Ovary (tissue), 3 donors: ENCODE results near the gene SUN1.

Experiments used
- CTCF ChIP-seq, 3 donors: fragments of 450-650 bp in 2 of 3; fragments of 200-600 bp in 1 of 3; IDR thresholded peaks; one replicate each; pipeline versions ENCODE4 v1.5.1 to v1.8.0; 2016 to 2022; ENCODE audit warnings: antibody characterized with exemption in 3 of 3, mild to moderate bottlenecking in 1 of 3
- EP300 ChIP-seq: sonication (generic); formaldehyde crosslinking; IDR thresholded peaks from one replicate; pipeline ENCODE4 v1.6.1; 2017; ENCODE audit warnings: antibody characterized with exemption
- POLR2A ChIP-seq: fragments of 450-650 bp; IDR thresholded peaks from one replicate; pipeline ENCODE4 v1.6.1; 2017; ENCODE audit warnings: antibody characterized with exemption, mild to moderate bottlenecking, moderate library complexity
- donor health status: DM: no; HTN: no; CAD: no.

- TF ChIP-seq CTCF (IDR thresholded peaks at IDR 0.05) (no peak), POLR2A (no peak), EP300 (no peak)
Measured at GRCh38 chr7:794207-794606, 38.1 kb upstream of the SUN1 start.
